ENCODE data around the gene GADD45B. TPM values are rescaled to one million over a fixed set of nuclear protein-coding genes. Genes with fewer than 3 reads are reported as not detected.

Gene GADD45B
- total RNA-seq, 1 donor from 2014 or later: 1.2 TPM

DNA sequence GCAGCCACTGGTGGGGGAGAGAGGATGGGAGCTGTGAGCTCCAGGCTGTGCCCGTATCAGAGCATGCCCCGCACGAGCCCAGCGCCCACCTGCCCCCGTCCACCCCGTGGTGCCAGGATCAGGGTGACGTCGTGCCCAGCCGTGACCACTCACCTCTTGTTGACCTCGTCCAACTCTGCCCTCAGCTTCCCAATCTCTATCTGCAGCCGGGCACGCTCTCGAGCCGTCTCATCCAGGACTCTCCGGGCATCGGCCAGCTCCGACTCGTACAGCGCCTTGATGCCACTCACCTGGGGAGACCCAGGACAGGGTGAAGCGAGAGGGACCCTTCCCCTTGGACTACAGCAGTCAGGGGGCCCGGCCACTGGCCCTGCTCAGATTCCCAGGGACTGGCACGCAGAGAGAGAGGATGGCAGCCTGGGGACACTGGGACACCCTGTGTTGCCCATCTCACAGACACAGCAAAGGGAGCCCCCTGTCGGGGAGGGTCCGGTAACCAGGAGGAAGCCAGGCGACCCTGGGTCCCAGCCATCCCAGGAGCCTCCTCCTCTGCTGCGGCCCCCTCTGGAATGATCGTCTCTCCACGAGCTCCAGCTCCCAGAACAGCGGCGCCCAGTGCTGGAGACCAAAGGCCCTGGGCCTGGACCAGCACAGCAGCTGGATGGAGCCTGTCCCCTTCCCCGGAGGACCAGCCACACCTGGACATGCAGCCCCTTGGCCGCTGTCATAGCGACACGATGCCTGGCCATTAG is 31.5 kb upstream of the GADD45B start:
- no peaks in the 10 kb centered on the region for H3K9me3 Mint-ChIP-seq (ENCODE audit: unreplicated experiment)
- H3K27ac Mint-ChIP-seq (ENCODE audit: unreplicated experiment): no peak overlapping the region
- no peak overlapping the region for H3K4me3 Mint-ChIP-seq (ENCODE audit: unreplicated experiment)
- DNase-seq (ENCODE audit: low spot score): no peak
- H3K4me1 Mint-ChIP-seq (ENCODE audit: unreplicated experiment): no peaks in the 10 kb centered on the region
- no peak for TF ChIP-seq CTCF (IDR thresholded peaks at IDR 0.05; ENCODE audit: unreplicated experiment)
- peaks cover 3% of the 10 kb centered on the region for H3K27me3 Mint-ChIP-seq (ENCODE audit: unreplicated experiment)
- H3K36me3 Mint-ChIP-seq (ENCODE audit: low read depth, unreplicated experiment): peaks cover 9% of the 10 kb centered on the region

GRCh38 chr19:2446381-2446780 is 29.5 kb upstream of the GADD45B start:
- no peak for DNase-seq (ENCODE audit: low spot score)
- Mint-ChIP-seq H3K4me3 (ENCODE audit: unreplicated experiment) (no peak overlapping the region), H3K4me1 (ENCODE audit: unreplicated experiment) (no peaks in the 10 kb centered on the region), H3K36me3 (ENCODE audit: low read depth, unreplicated experiment) (peaks cover 4% of the 10 kb centered on the region), H3K27ac (ENCODE audit: unreplicated experiment) (no peak overlapping the region), H3K9me3 (ENCODE audit: unreplicated experiment) (no peaks in the 10 kb centered on the region), H3K27me3 (ENCODE audit: unreplicated experiment) (peaks cover 3% of the 10 kb centered on the region)
- no peak for TF ChIP-seq CTCF (IDR thresholded peaks at IDR 0.05; ENCODE audit: unreplicated experiment)

DNA sequence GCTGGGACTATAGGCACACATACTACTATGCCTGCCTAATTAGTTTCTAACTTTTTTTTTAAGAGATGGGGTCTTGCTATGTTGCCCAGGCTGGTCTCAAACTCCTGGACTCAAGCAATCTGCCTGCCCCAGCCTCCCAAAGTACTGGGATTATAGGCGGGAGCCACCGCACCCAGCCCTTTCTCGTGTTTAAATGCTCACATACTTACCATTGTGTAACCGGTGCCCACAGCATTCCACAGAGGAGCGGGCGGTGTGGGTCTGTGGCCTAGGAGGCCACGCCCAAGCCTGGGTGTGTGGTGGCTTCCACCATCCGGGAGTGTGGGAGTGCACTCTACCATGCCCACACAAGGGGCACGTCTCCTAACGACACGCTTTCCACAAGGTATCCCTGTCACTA is 26.9 kb upstream of the GADD45B start:
- peaks cover 4% of the 10 kb centered on the region for H3K27me3 Mint-ChIP-seq (ENCODE audit: unreplicated experiment)
- no peak for TF ChIP-seq CTCF (IDR thresholded peaks at IDR 0.05; ENCODE audit: unreplicated experiment)
- no peak overlapping the region for H3K4me3 Mint-ChIP-seq (ENCODE audit: unreplicated experiment)
- no peaks in the 10 kb centered on the region for H3K9me3 Mint-ChIP-seq (ENCODE audit: unreplicated experiment)
- H3K27ac Mint-ChIP-seq (ENCODE audit: unreplicated experiment): no peak overlapping the region
- DNase-seq (ENCODE audit: low spot score): no peak
- H3K4me1 Mint-ChIP-seq (ENCODE audit: unreplicated experiment): no peaks in the 10 kb centered on the region
- no peaks in the 10 kb centered on the region for H3K36me3 Mint-ChIP-seq (ENCODE audit: low read depth, unreplicated experiment)

- Mint-ChIP-seq H3K36me3 (ENCODE audit: low read depth, unreplicated experiment) (no peaks in the 10 kb centered on the region), H3K27ac (ENCODE audit: unreplicated experiment) (no peak overlapping the region), H3K9me3 (ENCODE audit: unreplicated experiment) (no peaks in the 10 kb centered on the region), H3K4me3 (ENCODE audit: unreplicated experiment) (no peak overlapping the region), H3K27me3 (ENCODE audit: unreplicated experiment) (peaks cover 6% of the 10 kb centered on the region), H3K4me1 (ENCODE audit: unreplicated experiment) (no peaks in the 10 kb centered on the region)
- DNase-seq (ENCODE audit: low spot score): no peak
- TF ChIP-seq CTCF (IDR thresholded peaks at IDR 0.05; ENCODE audit: unreplicated experiment): no peak
These were observed 24.8 kb upstream of the GADD45B start for GRCh38 chr19:2451138-2451537.

- no peak for DNase-seq (ENCODE audit: low spot score)
- Mint-ChIP-seq H3K9me3 (ENCODE audit: unreplicated experiment) (no peaks in the 10 kb centered on the region), H3K4me3 (ENCODE audit: unreplicated experiment) (no peak overlapping the region), H3K27me3 (ENCODE audit: unreplicated experiment) (peaks cover 6% of the 10 kb centered on the region), H3K36me3 (ENCODE audit: low read depth, unreplicated experiment) (no peaks in the 10 kb centered on the region), H3K4me1 (ENCODE audit: unreplicated experiment) (no peaks in the 10 kb centered on the region), H3K27ac (ENCODE audit: unreplicated experiment) (no peak overlapping the region)
- TF ChIP-seq CTCF (IDR thresholded peaks at IDR 0.05; ENCODE audit: unreplicated experiment): no peak
These were observed 24.2 kb upstream of the GADD45B start for GRCh38 chr19:2451741-2452140.

Measured in endothelial cell (in vitro differentiated cells).